ENCODE data around the gene DPYSL4.

Gene DPYSL4

DNA sequence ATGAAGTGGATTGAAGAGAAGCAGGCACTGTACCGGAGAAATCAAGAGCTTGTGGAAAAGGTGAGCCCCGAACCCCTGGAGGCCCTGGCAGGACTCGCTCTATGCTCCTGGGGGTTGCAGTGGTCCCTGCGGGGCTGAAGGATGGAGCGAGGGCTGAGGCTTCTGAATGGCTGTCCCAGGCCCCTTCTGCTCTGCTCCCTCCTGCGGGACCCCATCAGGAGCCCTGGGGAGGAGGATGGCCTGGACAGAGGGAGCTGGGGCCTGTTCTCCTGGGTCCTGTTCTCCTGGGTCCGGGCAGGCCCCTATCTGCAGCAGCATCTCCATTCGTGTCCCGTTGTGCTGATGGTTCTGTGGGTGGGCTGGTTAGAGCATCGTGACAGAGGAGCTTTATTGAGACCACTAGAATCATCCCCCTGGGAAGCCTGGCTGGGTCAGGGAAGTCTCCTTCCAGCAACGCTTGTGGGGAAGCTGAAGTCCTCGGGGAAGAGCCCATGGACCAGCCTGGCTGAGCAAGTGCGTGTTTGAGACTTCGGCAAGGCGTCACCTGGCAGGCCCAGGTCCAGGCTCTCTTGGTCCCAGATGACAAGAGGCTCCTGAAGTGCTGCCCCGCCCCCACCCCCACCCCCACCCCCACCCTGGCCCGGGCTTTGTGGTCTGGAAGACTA is 41.1 kb upstream of the DPYSL4 start:
- DNase-seq (ENCODE audit: extremely low spot score) = no peak
- POLR2A ChIA-PET = no interaction called here
- no peak for TF ChIP-seq CTCF (IDR thresholded peaks at IDR 0.05; ENCODE audit: control extremely low read depth, extremely low read depth, low read depth, missing control alignments)
- CTCF ChIA-PET = interaction anchor here (1.4 kb wide), 1 partner anchor 260 kb away, joined by 3 read pairs; no protein-coding TSS in a partner anchor

DNA sequence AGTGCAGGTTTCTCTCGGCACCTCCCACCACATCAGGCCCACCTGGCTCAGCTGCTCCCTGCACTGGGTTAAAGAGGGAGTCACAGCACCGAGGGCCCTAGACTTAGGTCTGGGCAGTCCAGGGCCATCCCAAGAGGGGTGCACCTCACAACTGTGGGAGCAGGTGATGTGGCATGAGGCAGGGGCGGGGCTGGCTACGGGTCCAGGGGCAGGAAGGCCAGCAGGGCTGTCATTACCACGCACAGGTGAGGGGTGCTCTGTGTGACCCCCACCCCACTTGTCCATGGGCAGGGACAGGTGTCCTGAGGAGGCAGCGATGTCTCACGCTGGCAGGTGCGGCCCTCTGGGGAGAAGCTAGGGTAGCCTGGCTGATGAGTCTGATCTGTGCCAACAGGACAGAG is 40.5 kb upstream of the DPYSL4 start:
- TF ChIP-seq CTCF (IDR thresholded peaks at IDR 0.05; ENCODE audit: control extremely low read depth, extremely low read depth, low read depth, missing control alignments) = no peak
- POLR2A ChIA-PET = no interaction called here
- DNase-seq (ENCODE audit: extremely low spot score) = no peak
- CTCF ChIA-PET = interaction anchor here (1.4 kb wide), 1 partner anchor 261 kb away, joined by 3 read pairs; no protein-coding TSS in a partner anchor

DNA sequence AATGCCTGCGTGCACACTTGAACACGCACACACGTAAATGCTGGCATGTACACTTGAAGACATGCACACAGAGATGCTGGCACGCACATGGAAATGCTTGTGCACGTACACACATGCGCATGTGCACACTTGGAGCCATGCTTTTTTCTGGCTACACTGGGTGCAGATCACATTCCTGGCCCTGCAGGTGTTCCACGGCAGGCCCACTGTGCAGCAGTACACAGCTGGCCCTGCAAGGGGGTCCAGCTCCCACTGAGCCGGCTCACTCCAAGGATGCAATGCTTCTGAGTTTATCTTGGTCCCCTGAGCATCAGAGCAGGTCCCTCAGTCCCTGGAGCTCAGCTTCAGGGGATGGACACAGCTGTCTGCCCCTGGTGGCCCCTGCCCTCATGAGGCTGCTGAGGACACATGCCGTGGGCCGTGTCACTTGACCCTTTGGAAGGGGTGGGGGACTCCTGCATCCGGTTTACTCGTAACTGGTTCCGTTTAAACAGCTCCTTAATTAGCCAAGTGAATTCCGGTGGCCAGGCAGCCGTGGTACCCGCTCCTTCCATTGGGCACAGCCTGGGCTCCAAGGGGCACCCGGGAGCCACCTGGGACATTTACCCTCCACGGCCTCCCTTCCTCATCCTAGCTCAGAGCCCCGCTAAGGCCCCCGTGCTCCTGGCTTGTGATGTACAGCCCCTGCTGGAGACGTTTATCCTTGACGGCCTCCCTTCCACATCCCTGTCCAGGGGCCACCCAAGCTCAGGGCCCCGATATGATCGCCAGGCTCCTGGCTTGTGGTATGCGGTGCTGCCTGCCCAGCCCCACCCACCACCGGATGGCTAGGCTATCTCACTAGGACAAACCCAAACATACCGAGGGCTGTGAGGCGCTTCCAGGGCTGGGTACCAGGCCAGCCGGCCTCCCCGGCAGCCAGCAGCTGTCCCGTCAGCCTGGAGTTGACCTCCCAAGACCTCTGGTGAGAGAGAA is 39.5 kb upstream of the DPYSL4 start:
- ChIA-PET POLR2A (no interaction called here), CTCF (interaction anchor here (1.0 to 1.1 kb wide), 2 partner anchors 15 to 204 kb away, joined by 3 to 4 read pairs; no protein-coding TSS in a partner anchor)
- DNase-seq (ENCODE audit: extremely low spot score) = no peak
- no peak for TF ChIP-seq CTCF (IDR thresholded peaks at IDR 0.05; ENCODE audit: control extremely low read depth, extremely low read depth, low read depth, missing control alignments)

GRCh38 chr10:132148261-132149251 is 38.2 kb upstream of the DPYSL4 start:
- no peak for DNase-seq (ENCODE audit: extremely low spot score)
- CTCF ChIA-PET = interaction anchor here (1.0 kb wide), 1 partner anchor 14 kb away, joined by 3 read pairs; no protein-coding TSS in a partner anchor

GRCh38 chr10:132149271-132149670 is 37.5 kb upstream of the DPYSL4 start:
- no peak for DNase-seq (ENCODE audit: extremely low spot score)
- ChIA-PET POLR2A (no interaction called here), CTCF (no interaction called here)
- no peak for TF ChIP-seq CTCF (IDR thresholded peaks at IDR 0.05; ENCODE audit: control extremely low read depth, extremely low read depth, low read depth, missing control alignments)

More at GRCh38 chr10:132148261-132149251, 38.2 kb upstream of the DPYSL4 start:
- TF ChIP-seq CTCF (IDR thresholded peaks at IDR 0.05; ENCODE audit: control extremely low read depth, extremely low read depth, low read depth, missing control alignments) = no peak
- POLR2A ChIA-PET = no interaction called here
